ENCODE data around the gene APOBEC3H. TPM values are rescaled to one million over a fixed set of nuclear protein-coding genes. Genes with fewer than 3 reads are reported as not detected.
"Not testable (repeated sequence)": the region's sequence is repeated elsewhere in the genome, so short reads cannot be mapped to it uniquely, and the experiment has no call there.

The APOBEC3H gene
- total and polyA plus RNA-seq, 9 of the 15 experiments (the other 6 are each of a cell fraction or from before 2014, with no cell fraction given) = 0.10 to 0.21 TPM; not detected in 7

GRCh38 chr22:39070186-39070585 lies 26.9 kb upstream of the APOBEC3H start:
- WGBS (ENCODE audit: insufficient coverage, low coverage, missing lambda C conversion rate) = 73% methylated on average over 6 of the region's 7 CpGs
- Histone ChIP-seq H4K20me1 (replicated peaks; ENCODE audit: control insufficient read depth, insufficient read depth, low read length) (no peaks in the 10 kb centered on the region), H3K4me3 (no peak overlapping the region), H3K9me1 (ENCODE audit: control insufficient read depth, insufficient read depth, low read length) (no peaks in the 10 kb centered on the region), H3K79me2 (ENCODE audit: control insufficient read depth, insufficient read depth, low read length) (no peaks in the 10 kb centered on the region), H3K36me3 (ENCODE audit: control insufficient read depth, insufficient read depth, low read length) (no peaks in the 10 kb centered on the region), H3K4me2 (ENCODE audit: insufficient read depth, low read length) (no peak overlapping the region), H3K9me3 (replicated peaks; ENCODE audit: control insufficient read depth, insufficient read depth, low read depth, low read length) (no peaks in the 10 kb centered on the region), H3K27me3 (ENCODE audit: control insufficient read depth in 2 of 2, insufficient read depth in 2 of 2, low read length in 2 of 2) (no peaks in the 10 kb centered on the region), H3K4me1 (replicated peaks in 1 of 2; ENCODE audit: control insufficient read depth in 2 of 2, insufficient read depth in 2 of 2, low read length in 2 of 2) (no peaks in the 10 kb centered on the region; a peak in 2 of 5 replicates), H3K9ac (ENCODE audit: insufficient read depth in 1 of 2, low read depth in 2 of 2, low read length in 2 of 2) (no peak overlapping the region), H3K27ac (ENCODE audit: extremely low read depth, low read depth, low read length) (no peak overlapping the region), H2AFZ (ENCODE audit: low read depth, low read length) (no peak overlapping the region)
- no peak for DNase-seq (ENCODE audit: extremely low read depth in 1 of 4, low spot score in 3 of 4)
- no peak for TF ChIP-seq SUPT5H (IDR thresholded peaks at IDR 0.05)
- TF ChIP-seq, protein P1, sequence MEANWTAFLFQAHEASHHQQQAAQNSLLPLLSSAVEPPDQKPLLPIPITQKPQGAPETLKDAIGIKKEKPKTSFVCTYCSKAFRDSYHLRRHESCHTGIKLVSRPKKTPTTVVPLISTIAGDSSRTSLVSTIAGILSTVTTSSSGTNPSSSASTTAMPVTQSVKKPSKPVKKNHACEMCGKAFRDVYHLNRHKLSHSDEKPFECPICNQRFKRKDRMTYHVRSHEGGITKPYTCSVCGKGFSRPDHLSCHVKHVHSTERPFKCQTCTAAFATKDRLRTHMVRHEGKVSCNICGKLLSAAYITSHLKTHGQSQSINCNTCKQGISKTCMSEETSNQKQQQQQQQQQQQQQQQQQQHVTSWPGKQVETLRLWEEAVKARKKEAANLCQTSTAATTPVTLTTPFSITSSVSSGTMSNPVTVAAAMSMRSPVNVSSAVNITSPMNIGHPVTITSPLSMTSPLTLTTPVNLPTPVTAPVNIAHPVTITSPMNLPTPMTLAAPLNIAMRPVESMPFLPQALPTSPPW (CRISPR knock-in tag; IDR thresholded peaks at IDR 0.05) = no peak
- TF ChIP-seq, protein P2, sequence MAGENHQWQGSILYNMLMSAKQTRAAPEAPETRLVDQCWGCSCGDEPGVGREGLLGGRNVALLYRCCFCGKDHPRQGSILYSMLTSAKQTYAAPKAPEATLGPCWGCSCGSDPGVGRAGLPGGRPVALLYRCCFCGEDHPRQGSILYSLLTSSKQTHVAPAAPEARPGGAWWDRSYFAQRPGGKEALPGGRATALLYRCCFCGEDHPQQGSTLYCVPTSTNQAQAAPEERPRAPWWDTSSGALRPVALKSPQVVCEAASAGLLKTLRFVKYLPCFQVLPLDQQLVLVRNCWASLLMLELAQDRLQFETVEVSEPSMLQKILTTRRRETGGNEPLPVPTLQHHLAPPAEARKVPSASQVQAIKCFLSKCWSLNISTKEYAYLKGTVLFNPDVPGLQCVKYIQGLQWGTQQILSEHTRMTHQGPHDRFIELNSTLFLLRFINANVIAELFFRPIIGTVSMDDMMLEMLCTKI (IDR thresholded peaks at IDR 0.05; ENCODE audit: partially characterized antibody) = no peak
- intact Hi-C loops (cut with micrococcal nuclease) = no loop called here
- ATAC-seq = no peak
- BruUV-seq (replicated peaks) = no TSS peak
- no peak for FAIRE-seq
- in situ Hi-C loops (cut with MboI) = no loop called here
- CTCF ChIA-PET (ENCODE audit: low intra/inter-chr PET ratio) = no interaction called here
- POLR2A ChIA-PET = interaction anchor here (0.6 kb wide), 1 partner anchor 1567 kb away, joined by 4 read pairs; no protein-coding TSS in a partner anchor

GRCh38 chr22:39072581-39072981 lies 24.5 kb upstream of the APOBEC3H start:
- H3K4me1 ChIP-seq (replicated peaks in 1 of 2; ENCODE audit: control insufficient read depth in 2 of 2, insufficient read depth in 2 of 2, low read length in 2 of 2) = peaks cover 0 to 12% of the 10 kb centered on the region in 2 experiments; a peak in 4 of 5 replicates
- H2AFZ ChIP-seq (ENCODE audit: low read depth, low read length); H3K9ac ChIP-seq (ENCODE audit: insufficient read depth in 1 of 2, low read depth in 2 of 2, low read length in 2 of 2); BruUV-seq (replicated peaks); intact Hi-C loops (cut with micrococcal nuclease); ATAC-seq; H3K36me3 ChIP-seq (ENCODE audit: control insufficient read depth, insufficient read depth, low read length); H3K79me2 ChIP-seq (ENCODE audit: control insufficient read depth, insufficient read depth, low read length); CTCF ChIA-PET (ENCODE audit: low intra/inter-chr PET ratio); H3K9me3 ChIP-seq (replicated peaks; ENCODE audit: control insufficient read depth, insufficient read depth, low read depth, low read length); H4K20me1 ChIP-seq (replicated peaks; ENCODE audit: control insufficient read depth, insufficient read depth, low read length); H3K27me3 ChIP-seq (ENCODE audit: control insufficient read depth in 2 of 2, insufficient read depth in 2 of 2, low read length in 2 of 2); H3K4me2 ChIP-seq (ENCODE audit: insufficient read depth, low read length); POLR2A ChIA-PET; in situ Hi-C loops (cut with MboI); H3K9me1 ChIP-seq (ENCODE audit: control insufficient read depth, insufficient read depth, low read length); H3K27ac ChIP-seq (ENCODE audit: extremely low read depth, low read depth, low read length); H3K4me3 ChIP-seq; FAIRE-seq; DNase-seq (ENCODE audit: extremely low read depth in 1 of 4, low spot score in 3 of 4): not testable (repeated sequence)
- WGBS (ENCODE audit: insufficient coverage, low coverage, missing lambda C conversion rate) = 74% methylated on average over 5 of the region's 7 CpGs

Data from K562 (cell line).